Activated naive CD4-positive, alpha-beta T cell treated with anti-CD3 and anti-CD28 coated beads, Interleukin-2, amount 50 U/mL, for 16 hours (primary cell): ENCODE data around the gene GALNTL6.
"Not testable (repeated sequence)": the region's sequence is repeated elsewhere in the genome, so short reads cannot be mapped to it uniquely, and the experiment has no call there.

Experiments used
- DNase-seq: peaks from one replicate; pipeline ENCODE4 v3.0.0-alpha.2; 2020

GALNTL6 gene

GRCh38 chr4:172970189-172970588 is 1157.0 kb downstream of the GALNTL6 start:
- not testable (repeated sequence) for DNase-seq

GRCh38 chr4:172974586-172974985 is 1161.4 kb downstream of the GALNTL6 start:
- no peak for DNase-seq

DNA sequence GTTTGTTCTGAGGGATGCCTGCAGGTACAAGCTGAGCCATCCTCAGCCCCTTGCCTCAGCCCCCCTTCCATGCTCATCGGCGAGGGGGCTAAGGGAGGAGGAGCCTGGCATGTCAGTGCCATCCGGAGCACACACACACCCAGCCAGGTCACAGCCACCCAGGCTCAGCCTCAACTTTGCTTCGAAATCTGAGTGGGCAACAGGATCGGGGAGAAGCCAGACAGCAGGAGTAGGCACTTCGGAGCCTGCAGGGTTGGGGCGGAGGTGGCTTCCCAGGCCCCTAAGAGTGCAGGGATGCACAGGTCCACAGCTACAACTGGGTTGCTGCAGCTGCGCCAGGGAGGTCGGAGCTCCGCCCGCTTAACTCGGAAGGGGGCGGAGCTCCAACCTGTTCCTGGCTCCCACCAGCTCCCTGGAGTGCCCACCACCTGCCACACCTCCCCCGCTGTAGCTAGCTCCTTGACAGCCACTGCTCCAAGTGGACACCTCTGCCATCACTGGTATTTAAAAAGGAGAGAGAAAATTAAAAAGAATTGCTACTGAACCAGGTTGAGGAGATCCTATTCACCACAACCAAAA is 1162.5 kb downstream of the GALNTL6 start:
- no peak for DNase-seq

DNA sequence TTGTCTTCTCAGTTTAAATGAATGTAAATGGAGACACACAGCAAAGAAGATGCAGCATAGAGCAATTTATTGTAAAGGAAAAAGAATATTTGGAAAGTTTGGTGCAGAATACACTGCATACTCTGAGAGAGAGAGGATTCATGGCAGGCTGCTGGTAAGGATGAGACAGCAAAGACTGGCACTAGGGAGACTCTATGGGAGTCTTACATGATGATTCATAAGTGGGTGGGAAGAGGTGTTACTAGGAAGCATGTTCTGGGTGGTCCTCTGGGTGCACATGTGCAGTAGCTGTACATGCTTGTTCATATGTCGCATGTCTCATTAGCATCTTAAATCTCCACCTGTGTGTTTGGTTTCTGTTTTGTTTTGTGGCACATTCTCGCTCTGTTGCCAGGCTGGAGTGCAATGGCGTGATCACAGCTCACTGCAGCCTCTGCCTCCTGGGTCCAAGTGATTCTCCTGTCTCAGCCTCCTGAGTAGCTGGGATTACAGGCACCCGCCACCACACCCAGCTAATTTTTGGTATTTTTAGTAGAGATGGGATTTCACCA is 1164.4 kb downstream of the GALNTL6 start:
- not testable (repeated sequence) for DNase-seq

- DNase-seq = no peak
Measured at GRCh38 chr4:172978848-172979247, 1165.6 kb downstream of the GALNTL6 start.

GRCh38 chr4:172979332-172979731 is 1166.1 kb downstream of the GALNTL6 start:
- no peak for DNase-seq

DNA sequence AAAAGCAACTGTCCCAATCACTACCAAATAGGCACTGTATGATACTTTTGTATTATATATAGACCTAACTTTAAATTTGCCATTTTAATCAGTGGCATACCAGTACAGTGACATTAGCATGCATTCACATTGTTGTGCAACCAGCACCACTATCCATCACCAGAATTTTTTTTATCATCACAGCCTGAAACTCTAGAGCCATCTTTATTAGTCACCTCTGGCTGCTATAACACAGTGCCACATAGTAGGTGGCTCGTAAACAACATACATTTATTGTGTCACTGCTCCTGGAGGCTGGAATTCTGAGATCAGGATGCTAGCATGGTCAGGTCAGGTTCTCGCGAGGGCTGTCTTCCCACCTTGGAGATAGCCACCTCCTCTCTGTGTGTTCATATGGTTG is 1167.0 kb downstream of the GALNTL6 start:
- no peak for DNase-seq

DNA sequence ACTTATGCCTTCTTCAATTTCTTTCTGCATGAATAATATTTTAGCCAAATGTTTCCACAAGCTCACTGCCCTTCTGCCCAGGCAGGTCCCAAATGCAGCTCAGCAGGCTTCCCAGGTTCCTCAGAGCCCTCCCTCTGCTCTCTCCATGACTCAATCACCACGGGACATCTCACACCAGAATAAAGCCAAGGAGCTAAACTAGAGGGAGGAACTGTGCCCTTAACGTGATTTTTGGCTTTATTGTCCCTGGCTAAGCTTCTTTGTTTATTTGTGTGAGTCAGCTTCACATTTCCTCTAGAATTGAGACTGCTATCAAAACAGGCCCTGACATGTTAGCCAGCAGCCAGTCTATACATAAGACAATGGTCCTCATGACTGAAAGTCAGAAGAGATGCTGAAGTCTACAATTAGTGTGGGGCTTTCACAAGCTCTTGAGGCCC is 1169.0 kb downstream of the GALNTL6 start:
- no peak for DNase-seq

DNA sequence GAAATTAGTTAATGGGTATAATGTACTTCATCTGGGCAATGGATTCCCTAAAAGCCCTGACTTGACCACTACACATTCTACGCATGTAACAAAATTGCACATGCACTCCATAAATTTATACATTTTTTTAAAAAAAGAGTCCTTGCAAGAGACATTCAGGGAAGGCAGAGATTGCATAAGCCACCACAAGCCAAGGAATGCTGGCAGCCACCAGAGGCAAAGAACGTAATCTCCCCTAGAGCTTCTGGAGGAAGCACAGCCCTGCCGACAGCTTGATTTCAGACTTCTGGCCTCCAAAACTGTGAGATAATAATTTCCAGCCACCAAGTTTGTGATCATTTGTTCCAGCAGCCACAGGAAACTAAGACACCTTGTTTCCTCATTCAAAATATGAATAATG is 1169.8 kb downstream of the GALNTL6 start:
- no peak for DNase-seq

DNA sequence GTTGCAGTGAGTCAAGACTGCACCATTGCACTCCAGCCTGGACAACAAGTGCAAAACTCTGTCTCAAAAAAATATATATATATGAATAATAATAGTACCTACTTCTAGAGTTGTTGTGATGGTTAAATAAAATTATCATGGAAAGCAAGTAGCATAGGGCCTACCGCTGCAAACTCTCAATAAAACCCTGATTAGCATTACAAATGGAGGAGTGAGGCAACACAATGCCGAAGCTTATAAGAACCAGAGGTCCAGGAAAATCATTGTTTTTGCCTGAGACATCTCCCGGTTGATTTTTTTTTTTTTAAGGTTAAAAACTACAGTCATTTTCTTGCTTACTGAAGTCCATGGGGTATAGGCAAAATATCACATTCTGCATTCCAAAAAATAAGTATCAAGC is 1170.4 kb downstream of the GALNTL6 start:
- no peak for DNase-seq

- no peak for DNase-seq
Measured at GRCh38 chr4:172985552-172985951, 1172.3 kb downstream of the GALNTL6 start.

DNA sequence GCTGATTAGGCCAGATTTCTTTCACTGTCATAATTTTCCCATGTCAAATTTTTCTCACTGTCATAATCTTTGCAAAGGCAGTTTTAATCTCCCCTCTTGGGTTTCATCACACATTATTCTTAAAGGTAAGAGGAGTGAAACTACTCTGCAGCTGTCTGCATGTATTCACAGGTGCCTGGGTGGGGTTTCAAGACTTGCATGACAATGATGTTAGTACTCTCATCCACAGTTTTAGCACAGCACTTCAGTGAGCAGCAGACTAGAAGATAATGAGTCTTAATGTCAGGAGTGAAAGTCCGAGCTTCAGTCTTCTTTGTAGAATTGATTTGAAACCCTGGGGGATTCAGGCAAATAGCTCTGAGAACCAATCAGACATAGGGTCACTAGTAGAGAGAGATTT is 1172.9 kb downstream of the GALNTL6 start:
- DNase-seq = no peak

DNA sequence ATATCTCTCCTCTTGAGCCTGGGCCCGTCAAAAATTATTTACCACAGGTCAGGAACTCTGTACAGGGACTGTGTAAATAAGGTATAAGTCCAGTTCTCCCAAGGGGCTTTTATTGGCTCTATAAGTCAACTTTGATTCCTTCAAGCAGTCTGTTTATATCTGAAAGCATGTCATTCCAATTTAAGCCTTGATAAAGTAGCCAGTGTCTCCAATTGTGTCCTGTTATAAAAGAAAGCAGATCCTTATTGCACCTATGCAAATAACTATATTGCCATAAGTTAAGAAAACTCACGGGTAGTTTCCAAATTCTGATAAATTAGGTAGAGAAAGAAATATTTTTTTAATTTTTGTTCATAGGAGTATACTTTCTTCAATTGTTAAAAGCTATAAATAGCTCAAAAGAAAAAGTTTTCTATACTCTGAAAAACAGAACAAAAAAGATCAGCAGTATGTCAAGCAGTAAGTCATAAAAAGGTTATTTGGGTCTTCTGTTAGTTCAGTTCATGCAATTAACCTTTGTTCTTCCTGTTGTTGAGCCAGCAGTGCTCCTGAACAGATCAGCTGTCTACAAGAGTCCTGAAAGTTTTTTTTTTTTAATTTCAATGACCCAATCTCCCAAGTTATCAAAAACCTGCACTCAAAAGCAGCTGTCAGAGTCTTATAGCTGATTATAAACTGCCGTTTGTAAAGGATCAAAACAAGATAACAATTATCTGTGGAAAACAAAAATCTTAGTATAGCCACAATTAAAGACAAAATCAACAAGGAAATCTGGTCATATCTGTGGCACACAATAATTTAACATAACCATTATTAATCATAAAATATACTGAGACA is 1177.0 kb downstream of the GALNTL6 start:
- no peak for DNase-seq

- DNase-seq = no peak
Measured at GRCh38 chr4:172992648-172993378, 1179.6 kb downstream of the GALNTL6 start.

- no peak for DNase-seq
Measured at GRCh38 chr4:172995161-172995560, 1182.0 kb downstream of the GALNTL6 start.

- no peak for DNase-seq
Measured at GRCh38 chr4:172995704-172996103, 1182.5 kb downstream of the GALNTL6 start.

- DNase-seq = no peak
Measured at GRCh38 chr4:172996571-172997216, 1183.5 kb downstream of the GALNTL6 start.

DNA sequence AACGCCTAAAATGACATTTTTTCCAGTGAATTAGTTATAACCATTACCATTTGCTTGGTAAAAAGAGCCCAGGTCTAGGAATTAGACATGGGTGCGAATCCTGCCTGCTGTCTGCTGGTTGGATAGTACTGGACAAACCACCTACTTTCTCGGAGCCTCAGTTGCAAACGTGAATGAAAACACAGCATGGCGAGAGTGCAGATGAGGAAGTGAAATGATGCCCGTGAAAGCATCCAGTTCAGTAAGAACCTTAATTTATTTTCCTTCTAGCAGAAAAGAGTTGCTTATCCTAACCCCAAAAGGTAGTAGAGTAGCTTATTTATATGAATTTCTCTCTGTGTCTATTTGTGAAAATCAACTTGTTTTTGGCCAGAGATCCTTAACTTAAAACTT is 1184.0 kb downstream of the GALNTL6 start:
- DNase-seq = no peak

DNA sequence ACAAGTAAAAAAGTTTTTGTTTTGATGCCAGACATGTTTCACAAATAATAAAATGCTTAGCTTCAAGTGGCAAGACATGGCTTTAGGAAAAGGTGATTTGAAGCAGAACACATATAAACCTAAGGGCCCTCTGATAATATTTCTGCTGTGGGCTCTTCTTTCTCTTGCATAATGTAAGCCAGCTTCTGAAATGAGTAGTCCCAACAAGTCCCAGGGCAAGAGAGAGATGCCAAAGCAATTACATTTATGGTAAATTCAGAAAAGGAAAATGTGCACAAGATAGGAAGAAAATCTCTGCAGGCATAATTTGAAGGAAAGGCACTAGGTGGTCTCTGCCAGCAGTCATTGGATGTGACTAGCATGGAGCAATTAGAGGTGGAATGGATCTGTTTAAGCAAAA is 1184.7 kb downstream of the GALNTL6 start:
- DNase-seq = no peak

DNA sequence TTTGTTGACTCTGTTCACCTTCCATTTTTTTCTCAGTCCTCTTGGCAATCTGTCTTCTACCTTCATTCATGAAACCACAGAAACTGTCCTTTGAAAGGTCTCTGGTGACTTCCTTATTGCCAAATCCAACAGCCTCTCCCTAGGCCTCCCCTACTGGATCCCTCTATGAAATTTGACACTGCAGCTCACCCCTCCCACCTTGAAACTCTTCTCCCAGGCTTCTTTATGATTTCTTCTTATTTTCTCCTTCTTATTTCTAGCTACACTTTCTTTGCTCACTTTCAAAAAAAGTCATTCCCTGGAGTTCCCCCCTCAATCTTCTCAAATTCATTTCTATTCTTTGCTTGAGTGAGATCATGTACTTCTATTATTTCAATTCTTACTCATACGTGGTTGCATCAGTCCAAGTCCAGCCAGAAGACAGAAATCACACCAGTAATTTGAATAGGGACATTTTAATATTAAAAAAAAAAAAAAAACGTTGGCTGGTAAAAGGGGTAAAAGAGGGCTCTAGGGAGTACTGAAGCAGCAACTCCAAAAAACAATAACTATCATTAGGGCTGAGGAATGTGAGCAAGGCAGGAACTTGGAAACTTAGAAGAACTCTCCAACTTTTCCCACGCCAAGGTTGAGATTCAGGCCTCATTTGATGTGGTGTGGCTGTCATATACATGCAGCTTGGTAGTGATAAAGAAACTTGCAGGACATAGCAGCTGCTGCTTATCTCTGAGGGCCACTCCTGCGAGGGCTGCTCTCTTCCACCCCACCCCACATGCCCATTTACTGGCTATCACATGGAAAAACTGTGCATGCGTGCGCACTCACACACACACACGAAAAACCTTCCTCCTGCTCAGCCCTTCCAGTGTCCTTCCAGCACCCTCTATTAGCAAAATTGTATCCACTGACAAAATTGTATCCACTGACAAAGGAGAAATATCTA is 1185.6 kb downstream of the GALNTL6 start:
- no peak for DNase-seq

- DNase-seq = no peak
Measured at GRCh38 chr4:173001571-173001970, 1188.4 kb downstream of the GALNTL6 start.
